Suppressor macrophage treated with lipopolysaccharide for 1 hour (primary cell): ENCODE results near the gene SRMS.
A peak's percentile ranks its signal among the peaks of the same experiment; 100 is the strongest.
"Not testable (repeated sequence)": the region's sequence is repeated elsewhere in the genome, so short reads cannot be mapped to it uniquely, and the experiment has no call there.

ENCODE experiments used
- DNase-seq, 3 donors: peaks; one replicate each; pipeline ENCODE4 v3.0.0-alpha.2; 2020 to 2022

The SRMS gene

DNA sequence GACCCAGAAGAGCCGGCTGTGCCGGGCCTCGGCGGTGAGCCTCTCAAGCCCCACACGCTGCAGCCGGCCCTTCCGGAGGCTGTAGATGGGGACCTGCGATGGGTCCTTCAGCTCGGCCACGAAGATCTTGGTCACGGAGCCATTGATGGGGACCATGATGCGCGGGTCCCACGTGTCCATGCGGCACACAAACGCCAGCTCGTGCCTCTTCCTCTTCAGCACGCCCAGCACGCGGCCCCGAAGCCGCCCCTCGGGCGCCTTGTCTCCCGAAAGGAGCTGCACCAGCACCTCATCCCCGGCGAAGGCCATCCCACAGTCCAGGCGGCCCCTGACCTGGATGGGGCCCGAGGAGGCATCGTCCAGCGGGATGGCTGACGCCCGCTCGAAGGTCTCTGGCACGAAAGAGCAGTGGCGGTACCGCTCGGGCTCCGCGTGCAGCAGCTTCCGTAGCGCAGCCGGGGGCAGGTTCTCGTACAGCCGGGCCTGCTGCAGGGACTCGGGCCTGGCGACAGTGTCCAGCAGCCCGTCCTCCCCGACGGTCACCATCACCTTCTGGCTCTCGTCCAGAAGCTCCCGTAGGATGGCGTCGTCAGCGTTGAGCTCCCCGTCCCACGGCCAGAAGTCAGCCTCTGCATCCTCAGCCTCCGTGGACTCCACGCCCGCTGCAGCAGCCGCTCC is 17.6 kb upstream of the SRMS start:
- DNase-seq: no peak

DNA sequence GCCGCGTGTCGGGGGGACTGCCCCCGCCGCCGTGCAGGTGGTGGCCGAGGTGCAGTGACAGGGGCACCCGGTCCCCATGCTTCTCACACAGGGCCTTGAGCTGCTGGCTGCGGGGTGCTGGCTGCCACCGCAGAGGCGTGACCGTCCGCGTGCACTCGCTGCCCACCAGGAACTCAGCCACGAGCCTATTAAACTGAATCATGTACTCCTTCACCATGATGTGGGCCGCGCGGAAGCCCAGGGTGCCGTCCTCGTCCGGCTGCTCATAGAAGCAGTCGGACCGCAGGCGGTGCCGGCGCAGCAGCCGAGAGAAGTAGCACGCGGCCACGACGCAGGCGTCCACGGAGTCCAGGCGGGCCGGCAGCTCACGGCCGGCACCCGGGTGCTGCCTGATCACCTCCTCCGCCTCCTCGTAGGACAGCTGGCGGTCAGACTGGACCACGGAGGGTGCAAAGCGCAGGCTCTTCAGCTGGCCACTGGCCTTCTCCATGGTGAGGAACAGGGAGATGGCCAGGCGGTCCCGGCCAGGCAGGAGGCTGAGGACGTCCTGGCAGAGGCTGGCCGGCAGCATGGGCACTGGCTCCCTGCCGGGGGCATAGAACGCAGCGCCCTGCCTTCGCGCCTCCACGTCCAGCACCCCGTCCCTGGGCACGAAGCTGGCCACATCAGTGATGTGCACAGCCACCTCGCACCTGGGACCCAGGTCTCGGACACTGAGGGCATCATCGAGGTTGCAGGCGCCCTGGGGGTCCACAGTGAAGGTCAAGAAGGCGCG is 16.7 kb upstream of the SRMS start:
- DNase-seq: no peak

DNA sequence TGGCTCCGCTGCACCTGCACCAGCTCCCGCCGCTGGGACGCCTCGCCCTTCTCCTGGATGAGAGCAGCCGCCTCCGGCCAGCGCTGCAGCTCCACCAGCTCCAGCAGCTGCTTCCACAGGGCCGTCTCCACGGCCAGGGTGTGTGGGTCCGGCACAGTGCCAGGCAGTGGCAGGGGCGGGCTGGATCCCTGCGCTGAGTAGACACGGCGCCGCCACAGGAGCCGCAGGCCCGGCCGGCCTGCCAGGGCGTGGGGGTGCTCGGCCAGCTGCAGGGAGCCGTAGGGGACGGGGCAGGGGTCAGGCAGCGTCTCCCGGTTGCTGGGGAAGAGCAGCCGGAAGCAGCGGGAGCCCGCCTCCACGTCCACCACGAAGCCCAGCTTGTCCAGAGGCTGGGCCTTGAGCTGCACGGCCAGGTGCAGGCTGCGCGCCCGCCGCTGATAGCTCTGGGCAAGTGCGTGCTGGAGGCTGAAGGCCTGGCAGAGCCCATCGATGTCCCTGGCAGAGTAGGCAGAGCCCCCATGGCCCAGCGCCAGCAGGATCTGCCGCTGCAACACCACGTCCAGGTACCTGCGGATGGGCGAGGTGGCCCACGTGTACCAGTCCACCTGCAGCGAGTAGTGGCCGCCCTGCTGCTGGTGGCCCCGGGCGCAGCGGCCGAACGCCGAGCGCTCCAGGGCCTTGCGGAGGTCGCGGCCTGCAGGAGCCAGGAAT is 15.8 kb upstream of the SRMS start:
- no peak for DNase-seq

DNA sequence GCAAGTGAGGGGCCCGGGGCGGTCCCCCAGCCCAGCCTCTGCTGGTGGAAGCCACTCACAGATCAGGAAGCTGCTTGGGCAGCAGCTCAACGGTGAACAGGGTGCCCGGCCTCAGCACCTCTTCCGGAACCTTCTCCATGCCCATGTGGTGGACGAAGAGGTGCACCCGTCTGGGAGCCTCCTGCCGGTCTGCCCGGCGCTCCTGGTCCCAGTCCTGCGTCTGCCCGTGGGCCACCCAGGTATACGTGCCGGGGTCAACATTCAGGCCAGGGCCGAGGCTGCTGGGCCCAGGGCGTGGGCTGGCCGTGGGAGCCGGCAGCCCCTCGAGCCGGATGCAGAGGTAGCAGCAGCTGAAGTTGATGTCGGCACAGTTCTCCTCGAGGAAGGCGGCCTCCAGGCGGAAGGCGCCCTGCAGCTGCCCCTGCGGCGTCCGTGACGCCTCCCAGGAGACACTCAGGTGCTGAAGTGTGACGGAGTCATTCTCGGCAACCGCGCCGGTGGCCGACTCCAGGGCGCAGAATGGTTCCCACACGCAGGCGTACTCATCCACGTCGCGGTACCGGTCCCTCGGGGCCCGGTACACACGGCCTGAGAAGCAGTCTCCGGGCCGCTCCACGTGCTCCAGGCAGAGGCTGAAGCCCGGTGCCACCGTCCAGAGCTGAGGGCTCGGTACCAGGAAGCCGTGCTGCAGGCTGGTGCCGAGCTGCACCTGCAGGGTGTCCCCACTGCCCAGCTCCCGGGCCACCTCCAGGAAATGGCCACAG is 15.1 kb upstream of the SRMS start:
- no peak for DNase-seq

DNA sequence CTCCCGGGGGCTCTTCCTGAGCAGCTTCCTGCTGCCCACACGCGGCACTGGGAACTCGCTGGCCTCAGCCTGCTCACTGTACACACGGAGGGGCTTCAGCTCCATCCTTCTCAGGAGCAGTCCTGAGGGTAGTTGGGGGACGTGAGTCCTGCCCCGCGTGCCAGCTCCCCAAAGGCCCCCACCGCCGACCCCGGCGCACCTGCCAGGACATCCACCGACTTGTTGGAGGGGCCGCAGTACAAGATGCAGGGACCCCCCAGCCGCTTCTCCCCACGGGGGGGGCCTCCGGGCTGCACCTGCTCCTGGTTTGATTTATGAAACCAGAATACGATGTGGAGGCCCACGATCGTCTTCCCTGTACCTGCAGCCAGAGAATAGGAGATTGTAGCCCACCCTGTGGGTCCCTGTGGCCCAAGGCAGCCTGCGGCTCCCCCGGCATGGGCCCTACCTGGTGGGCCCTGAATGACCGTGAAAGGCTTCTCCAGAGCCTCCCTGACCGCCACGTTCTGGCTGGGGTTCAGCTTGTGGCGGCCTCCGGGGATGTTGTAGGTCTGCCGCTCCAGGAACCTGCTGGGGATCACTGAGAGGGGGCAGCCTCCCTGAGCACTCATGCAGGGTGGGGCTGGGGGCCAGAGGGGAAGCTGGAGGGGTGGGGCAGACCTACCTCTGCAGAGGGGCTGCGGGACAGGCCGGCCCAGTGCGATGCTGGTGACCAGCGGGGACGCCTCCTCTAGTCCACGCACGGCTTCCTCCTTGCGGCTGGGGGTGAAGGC is 14.3 kb upstream of the SRMS start:
- no peak for DNase-seq

DNA sequence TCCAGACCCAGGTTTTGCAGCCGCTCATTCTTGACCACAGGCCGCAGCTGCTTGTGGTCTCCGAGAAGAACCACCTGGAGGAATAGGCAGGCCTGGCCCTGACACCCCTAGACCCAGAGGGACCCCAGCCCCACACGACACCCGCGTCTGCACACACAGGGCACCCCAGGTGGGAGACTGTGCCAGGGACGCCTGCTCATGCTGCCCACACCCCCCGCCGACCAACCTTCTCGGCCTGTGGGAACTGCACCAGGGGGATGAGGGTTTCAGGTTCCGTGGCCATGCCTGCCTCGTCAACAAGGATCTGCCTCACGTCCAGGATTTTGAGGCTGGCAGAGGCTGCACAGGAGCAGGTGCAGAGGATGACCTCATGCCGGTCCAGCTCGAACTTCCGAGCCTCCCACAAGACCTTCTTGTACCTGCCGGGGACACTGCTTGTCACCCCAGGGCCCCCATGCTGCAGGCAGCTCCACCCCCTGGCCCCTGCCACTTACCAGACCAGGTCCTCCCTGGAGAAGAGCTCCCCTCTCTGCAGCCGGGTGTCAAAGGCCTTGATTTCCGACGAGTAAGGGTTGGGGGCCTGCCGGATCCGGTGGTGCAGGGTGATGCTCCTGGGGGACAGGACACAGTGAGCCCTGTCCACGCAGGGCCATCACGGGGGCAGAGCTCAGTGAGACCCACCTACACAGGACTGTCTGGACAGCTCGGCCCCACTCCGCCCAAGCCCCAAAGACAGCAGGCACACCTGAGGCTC is 13.5 kb upstream of the SRMS start:
- no peak for DNase-seq

DNA sequence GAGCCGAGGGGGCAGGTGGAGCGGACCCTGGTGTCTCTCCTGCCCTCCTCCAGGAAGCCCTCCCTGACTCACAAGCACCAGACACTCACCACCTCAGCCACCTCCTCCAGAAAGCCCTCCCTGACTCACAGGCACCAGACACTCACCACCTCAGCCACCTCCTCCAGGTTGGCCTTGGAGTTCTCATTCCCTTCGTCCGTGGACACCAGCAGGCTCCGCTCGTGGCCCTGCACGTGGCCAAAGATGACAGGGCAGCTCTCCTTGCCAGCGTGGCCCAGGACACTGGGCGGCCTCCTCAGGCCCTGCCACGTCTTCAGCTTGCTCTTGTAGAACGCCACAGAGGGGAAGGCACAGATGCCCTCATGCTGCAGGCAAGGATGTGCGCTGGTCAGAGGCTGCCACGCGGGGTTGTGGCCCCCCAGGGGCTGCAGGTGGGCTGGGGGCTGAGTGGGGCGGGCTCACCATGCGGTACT is 12.8 kb upstream of the SRMS start:
- DNase-seq: no peak

DNA sequence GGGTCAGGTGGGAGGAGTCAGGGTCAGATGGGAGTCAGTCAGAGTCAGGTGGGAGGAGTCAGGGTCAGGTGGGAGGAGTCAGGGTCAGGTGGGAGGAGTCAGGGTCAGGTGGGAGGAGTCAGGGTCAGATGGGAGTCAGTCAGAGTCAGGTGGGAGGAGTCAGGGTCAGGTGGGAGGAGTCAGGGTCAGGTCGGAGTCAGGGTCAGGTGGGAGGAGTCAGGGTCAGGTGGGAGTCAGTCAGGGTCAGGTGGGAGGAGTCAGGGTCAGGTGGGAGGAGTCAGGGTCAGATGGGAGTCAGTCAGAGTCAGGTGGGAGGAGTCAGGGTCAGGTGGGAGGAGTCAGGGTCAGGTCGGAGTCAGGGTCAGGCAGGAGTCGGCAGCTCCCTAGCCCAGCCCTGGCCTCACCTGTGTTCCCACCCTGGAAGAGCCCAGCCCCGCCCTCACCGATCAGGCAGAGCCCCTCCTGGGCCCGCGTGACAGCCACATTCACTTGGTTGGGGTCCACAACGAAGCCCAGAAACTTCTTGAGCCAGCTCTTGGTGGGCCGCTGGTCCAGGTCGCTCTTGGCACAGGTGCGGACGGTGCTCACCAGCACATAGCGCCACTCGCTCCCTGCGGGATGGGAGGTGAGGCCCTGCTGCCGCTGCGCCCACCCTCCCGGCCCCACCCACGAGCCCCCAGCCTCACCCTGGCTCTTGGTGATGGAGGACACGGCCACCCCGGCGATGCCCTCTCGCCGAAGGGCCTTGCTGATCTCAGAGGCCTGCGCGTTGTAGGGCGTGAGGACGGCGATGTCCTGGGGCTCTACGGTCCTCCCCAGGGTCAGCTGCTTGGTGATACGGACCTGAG is 12.2 kb upstream of the SRMS start:
- not testable (repeated sequence) for DNase-seq

DNA sequence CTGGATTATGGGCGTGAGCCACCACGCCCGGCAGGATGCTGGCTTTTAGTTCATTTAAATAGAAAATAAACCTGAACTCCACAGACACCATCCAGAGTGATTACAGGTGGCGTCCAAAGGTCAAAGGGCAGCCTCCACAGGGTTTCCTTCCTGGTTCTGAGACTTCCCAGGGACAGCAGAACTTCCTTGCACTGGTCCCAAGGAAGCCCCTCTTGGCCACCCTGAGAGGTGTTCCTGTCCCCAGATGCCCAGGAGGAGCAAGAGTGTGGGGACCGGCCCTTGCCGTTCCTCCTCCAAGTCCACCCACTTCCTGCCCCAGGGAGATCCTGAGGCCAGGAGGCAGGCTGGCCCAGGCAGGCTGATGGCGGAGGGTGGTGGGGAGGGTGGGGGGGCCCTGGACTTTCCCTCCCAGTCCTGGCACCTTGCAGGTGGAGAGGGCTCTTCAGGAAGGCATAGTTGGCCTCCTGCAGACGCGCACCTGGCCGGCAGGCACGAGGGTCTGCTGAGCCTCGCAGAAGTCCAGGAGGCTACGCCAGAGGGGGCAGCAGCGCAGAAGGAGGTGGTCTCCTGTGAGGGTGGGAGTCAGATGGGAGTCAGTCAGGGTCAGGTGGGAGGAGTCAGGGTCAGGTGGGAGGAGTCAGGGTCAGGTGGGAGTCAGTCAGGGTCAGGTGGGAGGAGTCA is 11.4 kb upstream of the SRMS start:
- DNase-seq: no peak

DNA sequence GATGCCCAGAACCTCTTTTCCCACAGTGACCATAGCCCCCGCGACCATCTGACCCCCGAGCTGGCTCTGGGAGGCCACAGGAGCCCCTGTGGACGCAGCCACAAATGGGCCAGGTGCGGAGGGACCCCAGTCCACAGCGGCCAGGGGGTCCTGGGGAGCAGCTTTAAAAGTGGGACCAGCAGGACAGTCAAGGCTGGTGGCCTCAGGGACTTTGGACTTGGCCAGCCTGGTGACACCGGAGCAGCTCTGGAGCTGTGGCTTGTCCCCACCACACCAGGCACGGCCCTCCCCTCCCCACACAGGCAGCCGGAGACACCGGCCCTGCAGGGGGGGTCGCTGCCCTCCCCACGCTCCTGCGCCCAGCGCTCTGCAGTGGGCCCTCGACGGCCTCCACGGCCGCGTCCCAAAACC is 9.9 kb upstream of the SRMS start:
- no peak for DNase-seq

DNA sequence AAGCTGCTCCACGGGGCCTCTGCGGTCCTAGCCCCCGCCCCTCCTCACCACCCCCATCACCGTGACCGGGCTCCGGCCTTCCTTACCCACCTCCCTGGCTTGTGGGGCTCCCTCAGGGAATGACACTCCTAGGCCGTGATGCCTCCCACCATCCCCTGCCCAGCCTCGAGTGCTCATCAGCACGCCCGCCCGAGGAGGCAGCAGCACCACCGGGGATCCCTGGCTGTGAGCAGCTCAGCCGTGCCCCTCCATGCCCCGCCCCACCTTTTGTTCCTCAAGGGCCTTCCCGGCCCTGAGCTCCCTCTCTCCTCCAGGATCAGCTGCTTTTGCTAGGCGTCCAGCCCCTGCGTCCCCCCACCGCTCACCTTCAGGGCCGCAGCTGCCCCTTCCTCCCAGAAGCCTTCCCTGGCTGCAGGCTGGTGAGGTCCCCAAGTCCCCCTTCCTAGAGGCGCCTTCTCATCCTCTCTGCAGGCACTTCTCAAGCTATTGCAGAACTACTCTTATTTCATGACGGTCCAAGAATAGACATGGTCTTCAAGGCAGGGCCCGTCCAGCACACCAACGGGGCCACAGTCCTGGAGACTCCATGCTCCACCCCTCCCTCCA is 9.4 kb upstream of the SRMS start:
- no peak for DNase-seq

DNA sequence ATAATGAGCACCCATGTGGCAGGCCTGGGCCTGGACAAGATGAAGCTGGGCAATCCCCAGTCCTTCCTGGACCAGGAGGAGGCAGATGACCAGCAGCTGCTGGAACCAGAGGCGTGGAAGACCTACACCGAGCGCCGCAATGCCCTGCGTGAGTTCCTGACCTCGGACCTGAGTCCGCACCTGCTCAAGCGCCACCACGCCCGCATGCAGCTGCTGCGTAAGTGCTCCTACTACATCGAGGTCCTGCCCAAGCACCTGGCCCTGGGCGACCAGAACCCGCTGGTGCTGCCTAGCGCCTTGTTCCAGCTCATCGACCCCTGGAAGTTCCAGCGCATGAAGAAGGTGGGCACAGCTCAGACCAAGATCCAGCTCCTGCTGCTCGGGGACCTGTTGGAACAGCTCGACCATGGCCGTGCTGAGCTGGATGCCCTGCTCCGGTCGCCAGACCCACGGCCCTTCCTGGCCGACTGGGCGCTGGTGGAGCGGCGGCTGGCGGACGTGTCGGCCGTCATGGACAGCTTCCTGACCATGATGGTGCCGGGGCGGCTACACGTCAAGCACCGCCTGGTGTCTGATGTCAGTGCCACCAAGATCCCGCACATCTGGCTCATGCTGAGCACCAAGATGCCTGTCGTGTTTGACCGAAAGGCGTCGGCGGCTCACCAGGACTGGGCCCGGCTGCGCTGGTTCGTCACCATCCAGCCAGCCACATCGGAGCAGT is 8.3 kb upstream of the SRMS start:
- no peak for DNase-seq

DNA sequence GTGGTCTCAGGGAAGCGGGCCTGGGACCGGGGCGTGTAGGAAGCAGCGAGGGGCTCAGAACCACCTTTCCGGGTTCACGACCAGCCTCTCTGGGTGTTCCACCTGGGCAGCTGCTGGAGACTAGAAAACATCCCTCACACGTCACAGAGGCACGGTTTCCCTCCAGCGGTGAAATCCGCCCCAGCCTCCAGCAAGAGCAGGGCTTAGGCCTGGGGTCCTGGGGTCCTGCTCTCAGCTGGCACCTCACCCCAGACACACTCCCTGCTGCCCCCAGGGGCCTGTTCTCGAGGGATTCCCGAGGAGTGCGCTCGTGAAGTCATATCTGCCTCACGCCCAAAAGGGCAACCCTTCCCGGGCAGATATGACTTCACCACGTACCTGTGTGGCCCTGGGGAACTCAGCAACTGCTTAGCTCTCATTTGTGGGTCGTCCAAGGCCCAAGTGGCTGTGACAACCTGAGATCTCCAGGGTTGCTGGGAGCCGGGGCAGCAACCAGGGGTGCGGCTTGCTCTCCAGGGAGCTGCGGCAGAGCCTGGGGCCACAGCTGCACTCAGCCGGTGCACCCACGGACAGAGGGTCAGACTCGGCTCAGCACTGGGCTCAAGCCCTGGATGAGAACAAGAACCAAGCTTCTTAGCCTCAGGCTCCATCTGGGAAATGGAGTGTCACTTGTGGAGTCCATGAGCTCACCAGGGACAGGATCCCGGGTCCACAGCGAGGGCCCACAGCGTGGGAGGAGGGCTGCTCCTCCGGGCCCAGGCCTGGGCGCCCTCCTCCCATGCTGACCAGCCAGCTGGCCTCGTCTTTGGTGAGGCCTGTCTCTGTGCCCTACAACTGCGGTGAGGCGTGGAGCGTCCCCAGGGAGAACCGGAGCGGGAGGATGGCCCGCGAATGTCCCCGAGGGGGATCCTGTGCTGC is 7.1 kb upstream of the SRMS start:
- DNase-seq: no peak

DNA sequence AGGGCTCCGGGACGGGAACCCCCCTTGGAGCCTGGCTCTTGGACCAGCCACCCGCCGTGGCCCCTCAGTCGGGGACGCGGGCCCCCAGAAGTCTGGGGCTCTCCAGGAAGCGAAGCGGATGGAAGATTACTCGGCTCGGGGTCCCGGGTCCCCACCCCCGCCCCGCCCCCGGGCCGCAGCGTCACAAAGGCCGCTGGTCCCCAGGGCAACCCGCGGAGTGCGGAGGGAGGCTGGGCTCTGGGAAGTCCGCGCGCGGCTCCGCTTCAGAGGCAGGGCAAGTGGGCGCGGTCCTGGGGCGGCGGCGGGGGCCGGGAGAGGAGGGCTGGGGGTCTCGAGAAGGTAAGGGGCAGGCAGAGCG is 6.4 kb upstream of the SRMS start, which contains the start of gene FNDC11:
FNDC11 (plus strand) TSS at position 227 of the 358 bp plus-strand sequence. CDS start 1,505 bp downstream, outside the sequence.
- peak; percentile 71 to 89 (median 77) for DNase-seq

DNA sequence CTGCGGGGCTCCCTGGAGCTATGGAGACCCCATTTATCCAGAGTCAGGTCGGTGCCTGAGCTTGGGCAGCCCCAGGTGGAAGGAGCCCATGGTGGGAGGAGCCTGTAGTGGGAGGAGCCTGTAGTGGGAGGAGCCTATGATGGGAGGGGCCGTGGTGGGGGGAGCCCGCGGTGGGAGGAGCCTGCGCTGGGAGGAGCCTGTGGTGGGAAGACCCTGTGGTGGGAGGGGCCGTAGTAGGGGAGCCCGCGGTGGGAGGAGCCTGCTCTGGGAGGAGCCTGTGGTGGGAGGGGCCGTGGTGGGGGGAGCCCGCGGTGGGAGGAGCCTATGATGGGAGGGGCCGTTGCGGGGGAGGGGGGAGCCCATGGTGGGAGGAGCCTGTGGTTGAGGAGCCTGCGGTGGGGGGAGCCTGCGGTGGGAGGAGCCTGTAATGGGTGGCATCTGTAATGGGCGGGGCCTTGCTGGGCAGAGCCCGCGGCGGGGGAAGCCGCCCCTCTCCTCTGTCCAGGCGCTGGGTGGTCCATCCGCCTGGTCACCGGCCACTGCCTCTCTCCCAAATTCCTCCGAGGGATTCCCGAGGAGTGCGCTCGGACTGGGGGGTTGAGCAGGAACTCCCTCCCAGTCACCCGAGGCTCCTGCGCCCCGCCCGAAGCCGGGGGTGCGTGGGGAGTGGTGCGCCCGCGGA is 5.8 kb upstream of the SRMS start:
- DNase-seq: peak; percentile 83 to 94 (median 84)

DNA sequence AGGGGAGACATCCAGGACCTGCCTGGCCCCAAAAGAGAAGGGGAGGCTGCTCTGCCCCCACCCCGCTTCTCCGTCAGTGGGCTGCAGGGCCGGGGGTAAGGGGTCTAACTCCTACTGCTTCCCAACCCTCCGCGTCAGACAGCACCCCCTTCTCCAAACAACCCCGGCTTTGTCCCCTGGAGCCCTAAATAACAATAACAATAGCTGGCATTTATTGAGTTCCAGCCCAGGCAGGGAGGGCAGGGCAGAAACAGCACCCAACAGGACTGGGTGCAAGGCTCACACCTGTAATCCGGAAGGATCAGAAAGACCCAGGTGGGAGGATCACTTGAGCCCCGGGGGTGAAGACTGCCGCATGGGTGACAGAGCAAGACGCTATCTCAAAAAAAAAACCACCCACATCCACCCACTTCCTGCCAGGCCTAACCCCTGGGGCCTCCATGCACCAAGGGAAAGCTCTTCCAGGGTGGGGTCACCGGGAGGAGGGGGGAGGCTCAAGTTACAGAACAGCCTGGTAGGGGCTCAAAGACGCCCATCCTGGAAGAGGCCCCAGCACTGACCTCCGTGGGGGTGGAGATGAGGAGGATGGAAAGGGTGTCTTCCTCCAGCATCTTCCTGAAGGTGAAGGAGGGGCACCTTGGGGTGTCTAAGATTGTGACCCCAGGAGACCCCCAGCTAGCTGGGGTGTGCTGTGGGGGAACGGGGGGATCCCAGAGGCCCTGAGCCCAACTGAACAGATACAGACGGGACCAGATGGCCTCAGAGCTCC is 5.1 kb upstream of the SRMS start:
- DNase-seq: no peak
